OCI-LY7 (cell line): ENCODE measurements around the gene CFAP54.

Source experiments
- CTCF ChIP-seq: fragments of 200-600 bp; sonication (generic); conservative IDR thresholded peaks from 2 replicates; pipeline ENCODE4 v1.5.1; 2014; ENCODE audit warnings: mild to moderate bottlenecking, antibody characterized with exemption, low read length, moderate library complexity, mixed read lengths
- EZH2phosphoT487 ChIP-seq: fragments of 200-600 bp; sonication (generic); IDR thresholded peaks from 2 replicates; pipeline ENCODE4 v1.6.1; 2018; ENCODE audit warnings: low read depth, borderline replicate concordance, mild to moderate bottlenecking, mixed run types, antibody characterized with exemption, low read length, moderate library complexity, mixed read lengths

GRCh38 chr12:96912261-96912660, 422.9 kb downstream of the CFAP54 start:
- no peak for TF ChIP-seq CTCF
- no peak for TF ChIP-seq EZH2phosphoT487
